MCF 10A (cell line): ENCODE results near the gene SEMG2. TPM values are rescaled to one million over a fixed set of nuclear protein-coding genes. Genes with fewer than 3 reads are reported as not detected.

ENCODE experiments used
- BruUV-seq: library from RNA; stranded (reverse); fragments of 400-500 nt; replicated peaks from 2 replicates; lab custom pipeline; 2021; lab: Mats Ljungman, UMichigan
- CTCF ChIA-PET: fragments of 300-600 bp; sonication (Branson Sonifier 250); formaldehyde crosslinking; extraction: SDS; loops from one replicate; lab custom pipeline; 2021; ENCODE audit warnings: antibody characterized with exemption, inconsistent platforms; lab: Yijun Ruan, JAX
- POLR2A ChIA-PET: fragments of 300-600, 350-650 bp; sonication (Branson Sonifier 250); formaldehyde crosslinking; extraction: SDS; loops from one replicate; lab custom pipeline; 2020; ENCODE audit warnings: antibody characterized with exemption, inconsistent platforms; lab: Yijun Ruan, JAX
- DNase-seq: peaks from one replicate; pipeline ENCODE4 v3.0.0-alpha.2; 2018; ENCODE audit not compliant: unreplicated experiment
- H3K27ac Mint-ChIP-seq: one replicate; pipeline ENCODE4 v1.8.0; 2022; ENCODE audit warnings: mild to moderate bottlenecking, low read depth, mixed read lengths; ENCODE audit not compliant: unreplicated experiment
- H3K27me3 Mint-ChIP-seq: one replicate; pipeline ENCODE4 v1.8.0; 2022; ENCODE audit warnings: mixed read lengths; ENCODE audit not compliant: insufficient read depth, unreplicated experiment
- H3K36me3 Mint-ChIP-seq: one replicate; pipeline ENCODE4 v1.8.0; 2022; ENCODE audit warnings: mild to moderate bottlenecking, moderate library complexity, mixed read lengths; ENCODE audit not compliant: insufficient read depth, unreplicated experiment
- H3K4me1 Mint-ChIP-seq: one replicate; pipeline ENCODE4 v1.8.0; 2022; ENCODE audit warnings: mixed read lengths; ENCODE audit not compliant: insufficient read depth, unreplicated experiment
- H3K4me3 Mint-ChIP-seq: one replicate; pipeline ENCODE4 v1.8.0; 2022; ENCODE audit warnings: mild to moderate bottlenecking, moderate library complexity, mixed read lengths; ENCODE audit not compliant: unreplicated experiment
- H3K9me3 Mint-ChIP-seq: one replicate; pipeline ENCODE4 v1.8.0; 2022; ENCODE audit warnings: mixed read lengths; ENCODE audit not compliant: unreplicated experiment
- CTCF ChIP-seq: fragments of 200-600 bp; IDR thresholded peaks from one replicate; pipeline ENCODE4 v1.8.0; 2022; ENCODE audit warnings: antibody characterized with exemption, mild to moderate bottlenecking; ENCODE audit not compliant: unreplicated experiment
- intact Hi-C: fragments of 100-400 bp; cut with micrococcal nuclease; formaldehyde crosslinking; loops from 2 replicates; pipeline ENCODE4 v1.14.1; 2022
- total RNA-seq: library from RNA; stranded (reverse); gene quantifications from 2 replicates; pipeline ENCODE4 v1.2.3, GENCODE V29; 2022

SEMG2 gene
- total RNA-seq, 1 experiment from 2014 or later, result not detected

GRCh38 chr20:45211569-45212474 is 9.4 kb upstream of the SEMG2 start:
- Mint-ChIP-seq H3K36me3 (no peaks in the 10 kb centered on the region), H3K4me1 (no peaks in the 10 kb centered on the region), H3K4me3 (no peak overlapping the region), H3K27me3 (peaks cover 71% of the 10 kb centered on the region), H3K9me3 (no peaks in the 10 kb centered on the region), H3K27ac (no peak overlapping the region)
- no peak for DNase-seq
- ChIA-PET POLR2A (no interaction called here), CTCF (no interaction called here)
- intact Hi-C loops, result no loop called here
- no TSS peak for BruUV-seq
- TF ChIP-seq CTCF, result no peak

- Mint-ChIP-seq H3K4me3 (no peak overlapping the region), H3K27me3 (peaks cover 61% of the 10 kb centered on the region), H3K4me1 (no peaks in the 10 kb centered on the region), H3K36me3 (no peaks in the 10 kb centered on the region), H3K27ac (no peak overlapping the region), H3K9me3 (no peaks in the 10 kb centered on the region)
- POLR2A ChIA-PET, result no interaction called here
- TF ChIP-seq CTCF, result no peak
- no peak for DNase-seq
- intact Hi-C loops, result no loop called here
- CTCF ChIA-PET, result no interaction called here
- BruUV-seq, result no TSS peak
These were observed 8.3 kb upstream of the SEMG2 start for GRCh38 chr20:45212836-45213235.

GRCh38 chr20:45218124-45218523 is 3.0 kb upstream of the SEMG2 start:
- Mint-ChIP-seq H3K36me3 (no peaks in the 10 kb centered on the region), H3K4me3 (no peak overlapping the region), H3K27ac (no peak overlapping the region), H3K9me3 (peaks cover 11% of the 10 kb centered on the region), H3K4me1 (no peaks in the 10 kb centered on the region), H3K27me3 (peaks cover 49% of the 10 kb centered on the region)
- POLR2A ChIA-PET, result no interaction called here
- intact Hi-C loops, result no loop called here
- CTCF ChIA-PET, result interaction anchor here (0.6 to 0.8 kb wide), 3 partner anchors 42 to 79 kb away, joined by 3 read pairs; no protein-coding TSS in a partner anchor
- no peak for TF ChIP-seq CTCF
- no peak for DNase-seq
- BruUV-seq, result no TSS peak

GRCh38 chr20:45218636-45219035 is 2.5 kb upstream of the SEMG2 start:
- no peak for DNase-seq
- intact Hi-C loops, result no loop called here
- no peak overlapping the region for H3K4me3 Mint-ChIP-seq
- peaks cover 50% of the 10 kb centered on the region for H3K27me3 Mint-ChIP-seq
- no peaks in the 10 kb centered on the region for H3K4me1 Mint-ChIP-seq
- ChIA-PET CTCF (interaction anchor here (0.6 kb wide), 2 partner anchors 43 to 79 kb away, joined by 3 read pairs; no protein-coding TSS in a partner anchor), POLR2A (no interaction called here)
- no peaks in the 10 kb centered on the region for H3K36me3 Mint-ChIP-seq
- no peak overlapping the region for H3K27ac Mint-ChIP-seq
- peaks cover 11% of the 10 kb centered on the region for H3K9me3 Mint-ChIP-seq
- TF ChIP-seq CTCF, result no peak
- BruUV-seq, result no TSS peak
